Left lung (tissue), 10 donors: Measurements from ENCODE around the gene WWOX. TPM values are rescaled to one million over a fixed set of nuclear protein-coding genes. Genes with fewer than 3 reads are reported as not detected.

ENCODE experiments used
- ATAC-seq: fragments of 200-7000 bp; cut with Tn5 transposase; one replicate; pipeline ENCODE4 v1.9.1; 2020; ENCODE audit warnings: moderate library complexity
- DNase-seq, 4 donors: peaks; one replicate each; pipeline ENCODE4 v3.0.0-alpha.2; 2013 to 2020
- H3K27ac ChIP-seq, 2 donors: fragments of 200-600 bp; sonication (generic) in 1 of 2; one replicate each; pipeline versions ENCODE4 v1.5.0 to v1.8.0; 2020 to 2021
- H3K27me3 ChIP-seq, 2 donors: fragments of 200-600 bp; sonication (generic) in 1 of 2; one replicate each; pipeline versions ENCODE4 v1.5.0 to v1.8.0; 2020 to 2021
- H3K36me3 ChIP-seq, 2 donors: fragments of 200-600 bp; sonication (generic) in 1 of 2; one replicate each; pipeline versions ENCODE4 v1.5.0 to v1.8.0; 2020 to 2021
- H3K4me1 ChIP-seq, 2 donors: fragments of 200-600 bp; one replicate each; pipeline ENCODE4 v1.8.0; 2021
- H3K4me3 ChIP-seq, 2 donors: fragments of 200-600 bp; sonication (generic) in 1 of 2; one replicate each; pipeline versions ENCODE4 v1.5.0 to v1.8.0; 2020 to 2021; ENCODE audit warnings: mild to moderate bottlenecking in 1 of 2
- H3K9me3 ChIP-seq, 2 donors: fragments of 200-600 bp; sonication (generic) in 1 of 2; one replicate each; pipeline versions ENCODE4 v1.5.0 to v1.8.0; 2020 to 2021
- intact Hi-C, 2 donors: fragments of 100-400 bp; cut with DNase I; formaldehyde crosslinking; loops; one replicate each; pipeline versions ENCODE4 v1.11.2 to v1.14.2; 2022
- polyA plus RNA-seq, 6 donors: library from polyadenylated mRNA; unstranded; fragments of 120-200 nt; gene quantifications; one replicate each; pipeline ENCODE4 v1.2.1, GENCODE V29; 2013; ENCODE audit not compliant: insufficient read length in 6 of 6
- total RNA-seq, 2 donors: library from RNA; stranded (reverse); fragmentation: NEBNext Ultra II Directional; extraction: Animal tissue kit (Norgen Biotek cat#: 25700); gene quantifications; one replicate each; pipeline ENCODE4 v1.2.1, GENCODE V29; 2021
- TF ChIP-seq, protein P1 (sequence below), 2 donors: fragments of 200-600 bp; sonication (generic) in 1 of 2; IDR thresholded peaks; one replicate each; pipeline versions ENCODE4 v1.5.0 to v1.8.0; 2021; ENCODE audit warnings: antibody characterized with exemption in 2 of 2
- donor health status: DM: no; HTN: yes; CAD: no.
- donor health status: DM: no; HTN: no; CAD: no.

The WWOX gene
- total and polyA plus RNA-seq, 8 donors: 17.2 to 40.3 (median 30.8) TPM

DNA sequence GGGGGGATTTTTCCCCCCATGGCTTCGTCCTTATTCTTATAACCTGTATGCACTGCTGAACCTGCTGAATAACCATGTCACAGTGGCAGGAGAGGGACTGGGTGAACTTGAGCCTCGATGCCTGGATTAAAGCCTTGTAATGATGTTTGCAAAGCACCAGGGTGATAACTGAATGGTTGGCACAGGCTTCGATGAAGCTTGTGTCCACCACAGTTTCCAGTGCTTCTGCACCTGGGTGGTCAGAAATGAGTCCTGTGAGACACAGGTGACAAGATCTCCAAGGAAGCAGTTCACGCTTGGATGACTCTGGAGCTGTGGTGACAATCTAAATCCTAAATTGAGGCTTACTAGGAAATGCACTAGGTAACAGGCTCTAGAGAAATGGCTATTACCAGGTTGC is 771.8 kb downstream of the WWOX start:
- no peak overlapping the region for H3K4me3 ChIP-seq
- H3K36me3 ChIP-seq: no peaks in the 10 kb centered on the region
- intact Hi-C loops: no loop called here
- H3K4me1 ChIP-seq: no peaks in the 10 kb centered on the region
- no peak overlapping the region for H3K27ac ChIP-seq
- ATAC-seq (no peak), DNase-seq (no peak)
- H3K9me3 ChIP-seq: no peaks in the 10 kb centered on the region
- H3K27me3 ChIP-seq: no peaks in the 10 kb centered on the region
- TF ChIP-seq, protein P1, sequence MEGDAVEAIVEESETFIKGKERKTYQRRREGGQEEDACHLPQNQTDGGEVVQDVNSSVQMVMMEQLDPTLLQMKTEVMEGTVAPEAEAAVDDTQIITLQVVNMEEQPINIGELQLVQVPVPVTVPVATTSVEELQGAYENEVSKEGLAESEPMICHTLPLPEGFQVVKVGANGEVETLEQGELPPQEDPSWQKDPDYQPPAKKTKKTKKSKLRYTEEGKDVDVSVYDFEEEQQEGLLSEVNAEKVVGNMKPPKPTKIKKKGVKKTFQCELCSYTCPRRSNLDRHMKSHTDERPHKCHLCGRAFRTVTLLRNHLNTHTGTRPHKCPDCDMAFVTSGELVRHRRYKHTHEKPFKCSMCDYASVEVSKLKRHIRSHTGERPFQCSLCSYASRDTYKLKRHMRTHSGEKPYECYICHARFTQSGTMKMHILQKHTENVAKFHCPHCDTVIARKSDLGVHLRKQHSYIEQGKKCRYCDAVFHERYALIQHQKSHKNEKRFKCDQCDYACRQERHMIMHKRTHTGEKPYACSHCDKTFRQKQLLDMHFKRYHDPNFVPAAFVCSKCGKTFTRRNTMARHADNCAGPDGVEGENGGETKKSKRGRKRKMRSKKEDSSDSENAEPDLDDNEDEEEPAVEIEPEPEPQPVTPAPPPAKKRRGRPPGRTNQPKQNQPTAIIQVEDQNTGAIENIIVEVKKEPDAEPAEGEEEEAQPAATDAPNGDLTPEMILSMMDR (IDR thresholded peaks at IDR 0.05): no peak

DNA sequence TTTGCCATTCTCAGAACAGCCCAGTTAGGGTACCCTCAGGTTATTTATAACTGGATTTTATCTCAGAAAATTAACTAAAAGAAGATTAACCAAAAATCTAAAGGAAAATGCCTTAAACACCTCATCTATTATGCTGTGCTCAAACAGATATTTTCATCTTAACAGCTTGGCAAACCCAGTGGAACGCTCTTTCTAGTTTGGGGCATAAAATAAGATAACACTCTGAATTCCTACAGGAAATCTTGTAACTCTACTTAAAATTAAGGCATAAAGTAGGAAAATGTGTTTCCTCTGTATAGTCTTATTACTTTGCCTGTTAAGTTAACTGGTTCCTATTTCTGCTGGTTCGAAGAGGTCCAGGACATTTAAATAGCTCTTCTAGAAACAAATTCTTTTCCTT is 777.2 kb downstream of the WWOX start:
- no peaks in the 10 kb centered on the region for H3K27me3 ChIP-seq
- no peak for DNase-seq
- no peak for ATAC-seq
- no peaks in the 10 kb centered on the region for H3K9me3 ChIP-seq
- TF ChIP-seq, protein P1 (IDR thresholded peaks at IDR 0.05): no peak
- no peak overlapping the region for H3K4me3 ChIP-seq
- intact Hi-C loops: no loop called here
- H3K27ac ChIP-seq: no peak overlapping the region
- H3K36me3 ChIP-seq: no peaks in the 10 kb centered on the region
- H3K4me1 ChIP-seq: no peaks in the 10 kb centered on the region

DNA sequence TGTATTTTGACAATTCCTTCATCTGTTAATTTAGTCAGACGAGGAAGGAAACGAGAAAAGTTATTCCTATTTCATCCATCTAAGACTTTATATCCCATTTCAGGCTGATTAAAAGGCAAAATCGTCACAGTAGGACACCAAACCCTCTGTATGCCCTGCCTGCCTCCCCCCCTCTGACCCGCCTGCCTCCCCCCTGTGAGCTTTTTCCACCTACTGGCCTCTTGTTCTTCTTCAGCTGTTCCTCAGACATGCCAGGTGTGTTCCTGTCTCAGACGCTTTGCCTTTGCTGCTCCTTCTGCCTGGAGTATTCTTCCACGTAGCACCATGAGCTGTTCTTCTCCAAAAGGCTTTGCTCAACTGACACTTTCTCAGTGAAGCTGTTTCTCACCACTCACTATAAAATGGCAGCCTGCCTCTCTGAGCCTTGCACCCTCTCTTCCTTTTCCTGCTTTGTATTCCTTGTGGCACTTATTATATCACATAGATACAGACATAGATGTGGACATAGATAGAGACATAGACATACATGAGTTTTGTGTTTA is 777.7 kb downstream of the WWOX start:
- Histone ChIP-seq H3K9me3 (no peaks in the 10 kb centered on the region), H3K36me3 (no peaks in the 10 kb centered on the region), H3K27me3 (no peaks in the 10 kb centered on the region), H3K4me3 (no peak overlapping the region), H3K4me1 (no peaks in the 10 kb centered on the region), H3K27ac (no peak overlapping the region)
- ATAC-seq (no peak), DNase-seq (peak in 1 of 4 donors; percentile 41)
- TF ChIP-seq, protein P1 (IDR thresholded peaks at IDR 0.05): no peak
- intact Hi-C loops: no loop called here

- Histone ChIP-seq H3K4me1 (no peaks in the 10 kb centered on the region), H3K27me3 (no peaks in the 10 kb centered on the region), H3K36me3 (no peaks in the 10 kb centered on the region), H3K27ac (no peak overlapping the region), H3K4me3 (no peak overlapping the region), H3K9me3 (no peaks in the 10 kb centered on the region)
- TF ChIP-seq, protein P1 (IDR thresholded peaks at IDR 0.05): no peak
- DNase-seq: no peak
- intact Hi-C loops: no loop called here
- ATAC-seq: no peak
Observed at GRCh38 chr16:78878570-78878969, 779.1 kb downstream of the WWOX start.

DNA sequence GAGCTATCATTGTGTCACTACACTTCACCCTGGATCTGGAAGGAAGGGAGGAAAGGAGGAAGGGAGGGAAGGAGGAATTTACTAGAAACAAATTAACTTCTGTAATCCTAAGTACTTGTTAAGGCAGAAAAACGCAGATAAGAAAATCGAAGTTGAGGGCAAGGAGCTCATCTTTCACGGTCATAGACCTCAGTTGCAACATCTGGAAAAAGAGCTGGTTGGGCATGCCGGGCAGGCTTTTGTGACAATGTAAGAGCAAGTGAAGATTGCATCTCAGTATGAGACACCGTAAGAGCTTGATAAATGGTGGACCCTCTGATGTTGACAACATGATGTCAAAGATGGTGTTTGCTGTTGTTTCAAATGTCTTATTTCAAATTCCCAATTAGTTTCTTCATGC is 779.6 kb downstream of the WWOX start:
- ATAC-seq (no peak), DNase-seq (no peak)
- no peak overlapping the region for H3K4me3 ChIP-seq
- TF ChIP-seq, protein P1 (IDR thresholded peaks at IDR 0.05): no peak
- intact Hi-C loops: no loop called here
- no peaks in the 10 kb centered on the region for H3K4me1 ChIP-seq
- no peak overlapping the region for H3K27ac ChIP-seq
- H3K27me3 ChIP-seq: no peaks in the 10 kb centered on the region
- H3K9me3 ChIP-seq: no peaks in the 10 kb centered on the region
- no peaks in the 10 kb centered on the region for H3K36me3 ChIP-seq
